Peyer's patch (tissue), 4 donors: ENCODE measurements around the gene DRD2. TPM values are rescaled to one million over a fixed set of nuclear protein-coding genes. Genes with fewer than 3 reads are reported as not detected.

Source experiments
- DNase-seq, 3 donors: peaks; one replicate each; pipeline ENCODE4 v3.0.0-alpha.2; 2017 to 2019
- H3K27ac ChIP-seq, 4 donors: fragments of 200-600 bp; sonication (generic); one replicate each; pipeline ENCODE4 v1.5.1; 2016 to 2019
- H3K27me3 ChIP-seq, 2 donors: fragments of 200-600 bp; sonication (generic); one replicate each; pipeline ENCODE4 v1.5.1; 2019
- H3K36me3 ChIP-seq, 3 donors: fragments of 200-600 bp; sonication (generic); one replicate each; pipeline ENCODE4 v1.5.1; 2016 to 2019
- H3K4me1 ChIP-seq, 4 donors: fragments of 200-600 bp; sonication (generic); one replicate each; pipeline ENCODE4 v1.5.1; 2016 to 2019
- H3K4me3 ChIP-seq, 4 donors: fragments of 200-600 bp; sonication (generic); 1 replicate in 3 of 4; 2 replicates in 1 of 4; pipeline ENCODE4 v1.5.1; 2016 to 2019; ENCODE audit warnings: mild to moderate bottlenecking in 1 of 4
- H3K9me3 ChIP-seq, 4 donors: fragments of 200-600 bp; sonication (generic); one replicate each; pipeline ENCODE4 v1.5.1; 2016 to 2019; ENCODE audit warnings: mild to moderate bottlenecking in 1 of 4
- POLR2A ChIP-seq, 2 donors: fragments of 450-650 bp; IDR thresholded peaks; one replicate each; pipeline ENCODE4 v1.5.1; 2017; ENCODE audit warnings: antibody characterized with exemption in 2 of 2, mild to moderate bottlenecking in 2 of 2, moderate library complexity in 2 of 2
- total RNA-seq, 4 donors: library from RNA; depleted of rRNA; stranded (reverse); fragments of >200 nt; gene quantifications; one replicate each; pipeline ENCODE4 v1.1.0, GENCODE V29; 2016
- TF ChIP-seq, protein P1 (sequence below), 6 experiments: fragments of 450-650 bp in 4 of 6; fragments of 200-600 bp in 2 of 6; sonication (generic) in 1 of 6; IDR thresholded peaks; one replicate each; pipeline ENCODE4 v1.5.1; 2017 to 2019; ENCODE audit warnings: antibody characterized with exemption in 6 of 6, mild to moderate bottlenecking in 3 of 6, moderate library complexity in 1 of 6

The DRD2 gene
- total RNA-seq, 4 donors from 2014 or later: not detected

DNA sequence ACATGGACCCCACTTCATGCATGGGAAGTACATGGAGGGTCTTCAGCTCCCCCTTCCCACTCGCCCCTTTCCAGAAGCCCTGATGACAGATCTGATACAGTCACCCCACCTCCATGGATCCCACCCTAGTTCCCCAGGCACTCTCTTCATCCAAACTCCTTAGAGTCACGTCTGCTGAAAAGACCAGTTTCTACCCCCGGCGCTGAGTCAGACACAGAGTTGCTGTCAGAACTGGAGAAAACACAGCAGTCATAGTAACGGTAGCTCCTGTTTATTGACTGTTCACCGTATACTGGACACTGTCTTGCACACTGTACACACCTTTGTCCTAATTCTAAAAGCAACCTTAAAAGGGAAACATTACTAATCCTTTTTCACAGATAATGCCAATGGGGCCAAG, 29.1 kb downstream of the DRD2 start:
- TF ChIP-seq, protein P1, sequence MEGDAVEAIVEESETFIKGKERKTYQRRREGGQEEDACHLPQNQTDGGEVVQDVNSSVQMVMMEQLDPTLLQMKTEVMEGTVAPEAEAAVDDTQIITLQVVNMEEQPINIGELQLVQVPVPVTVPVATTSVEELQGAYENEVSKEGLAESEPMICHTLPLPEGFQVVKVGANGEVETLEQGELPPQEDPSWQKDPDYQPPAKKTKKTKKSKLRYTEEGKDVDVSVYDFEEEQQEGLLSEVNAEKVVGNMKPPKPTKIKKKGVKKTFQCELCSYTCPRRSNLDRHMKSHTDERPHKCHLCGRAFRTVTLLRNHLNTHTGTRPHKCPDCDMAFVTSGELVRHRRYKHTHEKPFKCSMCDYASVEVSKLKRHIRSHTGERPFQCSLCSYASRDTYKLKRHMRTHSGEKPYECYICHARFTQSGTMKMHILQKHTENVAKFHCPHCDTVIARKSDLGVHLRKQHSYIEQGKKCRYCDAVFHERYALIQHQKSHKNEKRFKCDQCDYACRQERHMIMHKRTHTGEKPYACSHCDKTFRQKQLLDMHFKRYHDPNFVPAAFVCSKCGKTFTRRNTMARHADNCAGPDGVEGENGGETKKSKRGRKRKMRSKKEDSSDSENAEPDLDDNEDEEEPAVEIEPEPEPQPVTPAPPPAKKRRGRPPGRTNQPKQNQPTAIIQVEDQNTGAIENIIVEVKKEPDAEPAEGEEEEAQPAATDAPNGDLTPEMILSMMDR (IDR thresholded peaks at IDR 0.05): no peak
- no peak for TF ChIP-seq POLR2A (IDR thresholded peaks at IDR 0.05)
- Histone ChIP-seq H3K9me3 (no peaks in the 10 kb centered on the region), H3K4me3 (no peak overlapping the region), H3K4me1 (no peaks in the 10 kb centered on the region), H3K27ac (no peak overlapping the region), H3K27me3 (no peaks in the 10 kb centered on the region), H3K36me3 (no peaks in the 10 kb centered on the region)
- no peak for DNase-seq

DNA sequence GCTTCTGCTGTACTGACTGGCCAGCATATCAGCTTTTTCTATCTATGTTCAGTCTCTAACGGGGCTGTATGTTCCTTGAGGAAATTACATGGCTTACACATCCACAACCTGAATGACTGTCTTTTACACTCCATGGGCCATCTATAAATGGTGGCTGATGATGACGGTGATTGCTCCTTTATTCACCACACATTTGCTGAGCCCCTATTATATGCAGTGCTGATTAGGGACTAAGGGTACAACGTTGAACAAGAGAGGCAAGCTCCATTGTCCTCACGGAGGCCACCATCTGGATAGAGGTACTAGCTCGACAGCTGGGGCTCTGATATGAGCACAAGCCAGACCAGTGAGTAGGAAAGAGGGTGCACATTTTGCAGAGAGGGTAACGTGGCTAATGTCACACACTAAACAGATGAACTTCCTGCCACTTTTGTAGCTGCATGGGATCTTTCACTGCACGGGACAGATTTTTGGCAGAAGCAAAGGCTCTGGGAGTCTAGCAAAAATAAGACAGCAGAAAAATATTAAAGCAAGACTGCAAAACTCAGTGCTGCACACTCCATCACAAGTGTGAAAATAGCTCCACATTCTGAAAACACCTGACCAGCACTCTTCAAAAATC, 30.6 kb downstream of the DRD2 start:
- H3K27me3 ChIP-seq: no peaks in the 10 kb centered on the region
- no peaks in the 10 kb centered on the region for H3K4me1 ChIP-seq
- DNase-seq: no peak
- no peaks in the 10 kb centered on the region for H3K36me3 ChIP-seq
- H3K9me3 ChIP-seq: no peaks in the 10 kb centered on the region
- no peak overlapping the region for H3K27ac ChIP-seq
- no peak overlapping the region for H3K4me3 ChIP-seq
- TF ChIP-seq, protein P1 (IDR thresholded peaks at IDR 0.05): no peak
- TF ChIP-seq POLR2A (IDR thresholded peaks at IDR 0.05): no peak

DNA sequence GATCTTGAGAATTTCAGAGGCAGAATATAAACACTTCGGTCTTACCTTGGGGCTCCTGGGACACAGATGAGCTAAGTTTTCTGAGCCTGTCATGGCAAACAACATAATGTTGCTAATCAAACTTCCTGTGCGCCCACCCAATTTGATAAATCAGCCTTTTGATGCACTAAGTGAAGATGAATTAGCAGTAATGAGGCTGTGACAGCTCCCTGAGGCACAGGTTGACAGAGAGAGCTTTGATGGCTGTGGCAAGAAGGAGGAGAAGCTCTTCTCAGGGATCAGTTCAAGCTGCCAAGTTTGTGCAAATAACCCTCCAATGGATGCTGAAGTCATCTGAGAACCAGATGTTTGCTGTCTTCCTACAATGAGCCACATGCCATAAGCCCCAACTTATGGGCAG, 34.4 kb downstream of the DRD2 start:
- TF ChIP-seq, protein P1 (IDR thresholded peaks at IDR 0.05): no peak
- TF ChIP-seq POLR2A (IDR thresholded peaks at IDR 0.05): no peak
- H3K27ac ChIP-seq: no peak overlapping the region
- H3K27me3 ChIP-seq: no peaks in the 10 kb centered on the region
- H3K36me3 ChIP-seq: no peaks in the 10 kb centered on the region
- H3K4me1 ChIP-seq: no peaks in the 10 kb centered on the region
- no peaks in the 10 kb centered on the region for H3K9me3 ChIP-seq
- DNase-seq: no peak
- H3K4me3 ChIP-seq: no peak overlapping the region

DNA sequence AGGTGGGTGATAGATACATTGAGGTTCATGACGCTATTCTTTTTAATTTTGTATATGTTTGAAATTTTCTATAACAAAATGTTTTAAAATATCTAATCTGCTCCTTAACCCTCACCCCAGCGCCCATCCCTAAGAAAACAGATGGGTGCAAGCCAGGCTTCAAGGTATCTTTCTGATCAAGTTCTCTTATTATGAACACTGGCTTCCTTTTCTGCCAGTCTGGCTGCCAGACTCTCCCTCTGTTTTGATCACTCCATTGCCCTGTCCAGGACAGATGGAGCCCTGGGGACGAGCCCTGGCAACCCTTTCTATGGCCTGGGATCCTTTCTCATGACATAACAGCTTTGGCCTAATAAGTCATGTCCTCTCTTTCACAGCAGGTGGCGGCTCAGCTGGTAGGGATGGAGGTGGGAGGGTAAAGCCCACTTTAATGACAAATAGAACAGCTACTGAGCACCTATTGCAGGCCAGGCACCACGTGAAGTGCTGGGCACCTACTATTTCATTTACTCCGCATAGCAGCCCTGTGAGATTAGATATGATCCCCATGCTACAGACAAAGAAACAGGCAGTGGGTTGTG, 38.4 kb downstream of the DRD2 start:
- Histone ChIP-seq H3K27me3 (no peaks in the 10 kb centered on the region), H3K4me1 (no peaks in the 10 kb centered on the region), H3K9me3 (no peaks in the 10 kb centered on the region), H3K4me3 (no peak overlapping the region), H3K36me3 (no peaks in the 10 kb centered on the region), H3K27ac (no peak overlapping the region)
- TF ChIP-seq, protein P1 (IDR thresholded peaks at IDR 0.05): no peak
- no peak for TF ChIP-seq POLR2A (IDR thresholded peaks at IDR 0.05)
- no peak for DNase-seq

DNA sequence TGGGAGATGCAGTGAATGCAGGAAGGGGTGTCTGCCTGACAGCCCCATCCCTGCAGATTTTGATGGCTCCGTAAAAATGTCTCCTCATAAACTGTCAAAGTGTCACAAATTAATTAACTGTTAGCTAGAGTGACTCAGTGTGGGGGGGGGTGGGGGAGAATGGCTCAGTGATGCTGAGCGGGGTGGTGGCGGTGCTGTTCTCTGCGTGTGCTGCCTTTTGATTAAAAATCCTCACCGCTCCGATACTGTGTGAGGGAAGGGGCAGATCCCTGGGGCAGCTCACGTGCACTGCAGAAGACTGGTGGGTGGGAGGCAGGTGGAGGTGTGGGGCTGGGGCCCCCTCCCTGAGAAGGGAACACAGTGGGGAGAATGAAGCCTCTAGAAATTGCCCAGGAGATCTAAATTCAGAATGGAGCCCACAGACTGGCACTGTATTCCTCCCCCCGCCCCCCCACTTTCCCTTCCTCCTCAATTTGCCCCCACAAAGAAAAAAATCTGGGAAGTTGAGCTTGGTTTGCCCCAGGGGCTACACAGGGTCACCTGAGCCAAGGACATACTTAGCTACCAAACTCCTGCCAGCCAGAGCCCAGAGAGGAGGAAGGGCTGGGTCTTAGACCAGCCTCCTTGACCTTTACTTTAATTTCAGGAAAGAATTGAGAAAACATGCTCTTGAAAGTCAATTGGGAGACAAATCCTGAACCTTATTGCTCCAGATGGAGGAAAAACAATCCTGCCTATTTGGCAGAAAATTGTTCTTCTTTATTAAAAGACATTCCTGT, 39.8 kb downstream of the DRD2 start:
- no peak for TF ChIP-seq POLR2A (IDR thresholded peaks at IDR 0.05)
- Histone ChIP-seq H3K27ac (no peak overlapping the region), H3K27me3 (no peaks in the 10 kb centered on the region), H3K9me3 (no peaks in the 10 kb centered on the region), H3K4me1 (no peaks in the 10 kb centered on the region), H3K36me3 (no peaks in the 10 kb centered on the region), H3K4me3 (no peak overlapping the region)
- DNase-seq: no peak

DNA sequence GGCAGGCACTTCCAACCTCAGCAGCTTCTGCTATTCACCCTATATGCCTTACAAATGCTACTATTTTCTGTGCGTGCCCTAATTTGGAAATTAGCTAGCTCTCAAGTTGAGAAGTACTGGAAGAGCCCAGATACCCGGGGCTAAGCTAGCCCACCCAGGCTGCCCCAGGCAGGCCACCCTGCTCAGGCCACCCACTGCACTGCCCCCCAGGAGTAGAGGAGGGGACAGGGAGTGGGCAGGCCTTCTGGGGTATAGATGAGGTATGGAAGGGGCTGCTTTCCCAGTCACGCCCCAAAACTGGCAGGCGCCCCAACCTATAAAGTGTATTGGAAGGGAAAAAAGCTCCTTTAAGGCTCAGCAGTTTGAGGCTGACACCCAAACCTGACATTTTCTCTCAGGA, 43.5 kb downstream of the DRD2 start:
- no peak for TF ChIP-seq POLR2A (IDR thresholded peaks at IDR 0.05)
- TF ChIP-seq, protein P1 (IDR thresholded peaks at IDR 0.05): no peak
- DNase-seq: no peak
- H3K36me3 ChIP-seq: no peaks in the 10 kb centered on the region
- H3K4me1 ChIP-seq: no peaks in the 10 kb centered on the region
- H3K27me3 ChIP-seq: no peaks in the 10 kb centered on the region
- H3K9me3 ChIP-seq: no peaks in the 10 kb centered on the region
- H3K4me3 ChIP-seq: no peak overlapping the region
- no peak overlapping the region for H3K27ac ChIP-seq
